Measurements from ENCODE around the gene SDCBP2. TPM values are rescaled to one million over a fixed set of nuclear protein-coding genes. Genes with fewer than 3 reads are reported as not detected.

The SDCBP2 gene
- total RNA-seq, 1 experiment from 2014 or later: 3.3 TPM

DNA sequence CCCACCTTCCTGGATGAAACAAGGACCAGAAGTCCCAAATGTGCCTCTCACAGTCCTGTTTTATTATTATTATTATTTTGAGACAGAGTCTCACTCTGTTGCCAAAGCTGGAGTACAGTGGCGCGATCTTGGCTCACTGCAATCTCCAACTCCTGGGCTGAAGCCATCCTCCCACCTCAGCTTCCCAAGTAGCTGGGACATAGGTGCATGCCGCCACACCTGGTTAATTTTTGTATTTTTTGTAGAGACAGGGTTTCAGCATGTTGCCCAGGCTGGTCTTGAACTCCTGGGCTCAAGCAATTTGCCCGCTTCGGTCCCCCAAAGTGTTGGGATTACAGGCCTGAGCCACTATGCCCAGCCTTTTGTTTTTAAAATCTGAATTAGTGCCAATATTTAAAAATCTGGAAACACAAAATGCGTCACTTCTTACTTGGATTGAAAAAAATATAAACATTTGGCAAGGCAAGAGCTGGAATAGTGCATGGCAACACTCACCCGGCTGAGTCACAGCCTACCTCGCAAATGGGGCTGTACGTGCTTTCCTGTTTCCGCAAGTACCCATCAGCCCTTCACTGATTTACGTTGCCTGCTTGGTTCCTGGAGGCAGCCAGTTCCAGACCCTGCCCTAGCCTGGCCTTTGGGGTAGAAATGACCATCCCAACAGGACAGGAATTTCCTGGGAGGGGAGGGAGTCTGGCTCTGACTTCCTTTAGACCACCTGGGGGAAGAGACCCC, 6.3 kb downstream of the SDCBP2 start:
- CTCF ChIA-PET: interaction anchor here (0.9 to 2.7 kb wide), 6 partner anchors 10 to 454 kb away, joined by 3 to 33 read pairs (median 4); partner anchors contain the start of gene NSFL1C
- Mint-ChIP-seq H3K27ac (no peak overlapping the region), H3K36me3 (no peaks in the 10 kb centered on the region), H3K4me1 (peaks cover 3% of the 10 kb centered on the region; the same call in 1 of the 2 replicates), H3K27me3 (ENCODE audit: low read depth) (peaks cover 21% of the 10 kb centered on the region), H3K9me3 (no peaks in the 10 kb centered on the region), H3K4me3 (no peak overlapping the region)
- POLR2A ChIA-PET: no interaction called here
- DNase-seq (ENCODE audit: low spot score) (no peak), ATAC-seq (no peak)
- no peak for TF ChIP-seq GRHL2 (CRISPR knock-in tag; IDR thresholded peaks at IDR 0.05; ENCODE audit: insufficient replicate concordance, severe bottlenecking)
- TF ChIP-seq, protein P1, sequence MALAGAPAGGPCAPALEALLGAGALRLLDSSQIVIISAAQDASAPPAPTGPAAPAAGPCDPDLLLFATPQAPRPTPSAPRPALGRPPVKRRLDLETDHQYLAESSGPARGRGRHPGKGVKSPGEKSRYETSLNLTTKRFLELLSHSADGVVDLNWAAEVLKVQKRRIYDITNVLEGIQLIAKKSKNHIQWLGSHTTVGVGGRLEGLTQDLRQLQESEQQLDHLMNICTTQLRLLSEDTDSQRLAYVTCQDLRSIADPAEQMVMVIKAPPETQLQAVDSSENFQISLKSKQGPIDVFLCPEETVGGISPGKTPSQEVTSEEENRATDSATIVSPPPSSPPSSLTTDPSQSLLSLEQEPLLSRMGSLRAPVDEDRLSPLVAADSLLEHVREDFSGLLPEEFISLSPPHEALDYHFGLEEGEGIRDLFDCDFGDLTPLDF (CRISPR knock-in tag; IDR thresholded peaks at IDR 0.05): no peak
- TF ChIP-seq ZBTB21 (CRISPR knock-in tag; IDR thresholded peaks at IDR 0.05; ENCODE audit: borderline replicate concordance): no peak
- TF ChIP-seq, protein P2, sequence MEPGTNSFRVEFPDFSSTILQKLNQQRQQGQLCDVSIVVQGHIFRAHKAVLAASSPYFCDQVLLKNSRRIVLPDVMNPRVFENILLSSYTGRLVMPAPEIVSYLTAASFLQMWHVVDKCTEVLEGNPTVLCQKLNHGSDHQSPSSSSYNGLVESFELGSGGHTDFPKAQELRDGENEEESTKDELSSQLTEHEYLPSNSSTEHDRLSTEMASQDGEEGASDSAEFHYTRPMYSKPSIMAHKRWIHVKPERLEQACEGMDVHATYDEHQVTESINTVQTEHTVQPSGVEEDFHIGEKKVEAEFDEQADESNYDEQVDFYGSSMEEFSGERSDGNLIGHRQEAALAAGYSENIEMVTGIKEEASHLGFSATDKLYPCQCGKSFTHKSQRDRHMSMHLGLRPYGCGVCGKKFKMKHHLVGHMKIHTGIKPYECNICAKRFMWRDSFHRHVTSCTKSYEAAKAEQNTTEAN (CRISPR knock-in tag; IDR thresholded peaks at IDR 0.05): no peak
- TF ChIP-seq, protein P3, sequence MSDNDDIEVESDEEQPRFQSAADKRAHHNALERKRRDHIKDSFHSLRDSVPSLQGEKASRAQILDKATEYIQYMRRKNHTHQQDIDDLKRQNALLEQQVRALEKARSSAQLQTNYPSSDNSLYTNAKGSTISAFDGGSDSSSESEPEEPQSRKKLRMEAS (CRISPR knock-in tag; IDR thresholded peaks at IDR 0.05): no peak
- no peak for TF ChIP-seq GABPB1 (CRISPR knock-in tag; IDR thresholded peaks at IDR 0.05)
- TF ChIP-seq, protein P4, sequence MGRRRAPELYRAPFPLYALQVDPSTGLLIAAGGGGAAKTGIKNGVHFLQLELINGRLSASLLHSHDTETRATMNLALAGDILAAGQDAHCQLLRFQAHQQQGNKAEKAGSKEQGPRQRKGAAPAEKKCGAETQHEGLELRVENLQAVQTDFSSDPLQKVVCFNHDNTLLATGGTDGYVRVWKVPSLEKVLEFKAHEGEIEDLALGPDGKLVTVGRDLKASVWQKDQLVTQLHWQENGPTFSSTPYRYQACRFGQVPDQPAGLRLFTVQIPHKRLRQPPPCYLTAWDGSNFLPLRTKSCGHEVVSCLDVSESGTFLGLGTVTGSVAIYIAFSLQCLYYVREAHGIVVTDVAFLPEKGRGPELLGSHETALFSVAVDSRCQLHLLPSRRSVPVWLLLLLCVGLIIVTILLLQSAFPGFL (CRISPR knock-in tag; IDR thresholded peaks at IDR 0.05; ENCODE audit: borderline replicate concordance): no peak
- TF ChIP-seq FOXP1 (CRISPR knock-in tag; IDR thresholded peaks at IDR 0.05; ENCODE audit: borderline replicate concordance): no peak
- no peak for TF ChIP-seq ZNF396 (CRISPR knock-in tag; IDR thresholded peaks at IDR 0.05; ENCODE audit: borderline replicate concordance)
- TF ChIP-seq, protein P5, sequence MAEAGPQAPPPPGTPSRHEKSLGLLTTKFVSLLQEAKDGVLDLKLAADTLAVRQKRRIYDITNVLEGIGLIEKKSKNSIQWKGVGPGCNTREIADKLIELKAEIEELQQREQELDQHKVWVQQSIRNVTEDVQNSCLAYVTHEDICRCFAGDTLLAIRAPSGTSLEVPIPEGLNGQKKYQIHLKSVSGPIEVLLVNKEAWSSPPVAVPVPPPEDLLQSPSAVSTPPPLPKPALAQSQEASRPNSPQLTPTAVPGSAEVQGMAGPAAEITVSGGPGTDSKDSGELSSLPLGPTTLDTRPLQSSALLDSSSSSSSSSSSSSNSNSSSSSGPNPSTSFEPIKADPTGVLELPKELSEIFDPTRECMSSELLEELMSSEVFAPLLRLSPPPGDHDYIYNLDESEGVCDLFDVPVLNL (CRISPR knock-in tag; IDR thresholded peaks at IDR 0.05; ENCODE audit: borderline replicate concordance, low read depth): no peak
- TF ChIP-seq CBFB (CRISPR knock-in tag; IDR thresholded peaks at IDR 0.05; ENCODE audit: low read depth): no peak
- TF ChIP-seq EMX1 (CRISPR knock-in tag; IDR thresholded peaks at IDR 0.05): no peak

DNA sequence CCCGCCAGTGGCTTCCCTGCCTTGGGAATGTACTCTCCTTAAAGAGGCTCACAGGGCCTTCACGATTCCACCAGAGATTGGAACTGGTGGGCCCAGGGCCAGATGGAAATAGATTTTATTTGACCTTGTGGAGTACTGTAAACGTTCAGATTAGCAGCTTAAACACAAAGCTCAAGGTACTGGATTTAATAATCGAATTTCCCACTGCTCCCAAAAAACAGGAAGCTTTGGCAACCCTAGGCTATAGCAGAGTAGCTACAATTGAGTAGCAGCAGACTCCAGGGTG, 7.3 kb downstream of the SDCBP2 start:
- TF ChIP-seq NFE2L1 (CRISPR knock-in tag; IDR thresholded peaks at IDR 0.05) (no peak), ZBTB21 (CRISPR knock-in tag; IDR thresholded peaks at IDR 0.05; ENCODE audit: borderline replicate concordance) (no peak), SMAD4 (CRISPR knock-in tag; IDR thresholded peaks at IDR 0.05) (no peak), NR3C1 (CRISPR knock-in tag; conservative IDR thresholded peaks at IDR 0.05; ENCODE audit: low read depth) (no peak), JUN (CRISPR knock-in tag; IDR thresholded peaks at IDR 0.05) (no peak)
- TF ChIP-seq, protein P6, sequence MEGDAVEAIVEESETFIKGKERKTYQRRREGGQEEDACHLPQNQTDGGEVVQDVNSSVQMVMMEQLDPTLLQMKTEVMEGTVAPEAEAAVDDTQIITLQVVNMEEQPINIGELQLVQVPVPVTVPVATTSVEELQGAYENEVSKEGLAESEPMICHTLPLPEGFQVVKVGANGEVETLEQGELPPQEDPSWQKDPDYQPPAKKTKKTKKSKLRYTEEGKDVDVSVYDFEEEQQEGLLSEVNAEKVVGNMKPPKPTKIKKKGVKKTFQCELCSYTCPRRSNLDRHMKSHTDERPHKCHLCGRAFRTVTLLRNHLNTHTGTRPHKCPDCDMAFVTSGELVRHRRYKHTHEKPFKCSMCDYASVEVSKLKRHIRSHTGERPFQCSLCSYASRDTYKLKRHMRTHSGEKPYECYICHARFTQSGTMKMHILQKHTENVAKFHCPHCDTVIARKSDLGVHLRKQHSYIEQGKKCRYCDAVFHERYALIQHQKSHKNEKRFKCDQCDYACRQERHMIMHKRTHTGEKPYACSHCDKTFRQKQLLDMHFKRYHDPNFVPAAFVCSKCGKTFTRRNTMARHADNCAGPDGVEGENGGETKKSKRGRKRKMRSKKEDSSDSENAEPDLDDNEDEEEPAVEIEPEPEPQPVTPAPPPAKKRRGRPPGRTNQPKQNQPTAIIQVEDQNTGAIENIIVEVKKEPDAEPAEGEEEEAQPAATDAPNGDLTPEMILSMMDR (IDR thresholded peaks at IDR 0.05): no peak
- TF ChIP-seq, protein P7, sequence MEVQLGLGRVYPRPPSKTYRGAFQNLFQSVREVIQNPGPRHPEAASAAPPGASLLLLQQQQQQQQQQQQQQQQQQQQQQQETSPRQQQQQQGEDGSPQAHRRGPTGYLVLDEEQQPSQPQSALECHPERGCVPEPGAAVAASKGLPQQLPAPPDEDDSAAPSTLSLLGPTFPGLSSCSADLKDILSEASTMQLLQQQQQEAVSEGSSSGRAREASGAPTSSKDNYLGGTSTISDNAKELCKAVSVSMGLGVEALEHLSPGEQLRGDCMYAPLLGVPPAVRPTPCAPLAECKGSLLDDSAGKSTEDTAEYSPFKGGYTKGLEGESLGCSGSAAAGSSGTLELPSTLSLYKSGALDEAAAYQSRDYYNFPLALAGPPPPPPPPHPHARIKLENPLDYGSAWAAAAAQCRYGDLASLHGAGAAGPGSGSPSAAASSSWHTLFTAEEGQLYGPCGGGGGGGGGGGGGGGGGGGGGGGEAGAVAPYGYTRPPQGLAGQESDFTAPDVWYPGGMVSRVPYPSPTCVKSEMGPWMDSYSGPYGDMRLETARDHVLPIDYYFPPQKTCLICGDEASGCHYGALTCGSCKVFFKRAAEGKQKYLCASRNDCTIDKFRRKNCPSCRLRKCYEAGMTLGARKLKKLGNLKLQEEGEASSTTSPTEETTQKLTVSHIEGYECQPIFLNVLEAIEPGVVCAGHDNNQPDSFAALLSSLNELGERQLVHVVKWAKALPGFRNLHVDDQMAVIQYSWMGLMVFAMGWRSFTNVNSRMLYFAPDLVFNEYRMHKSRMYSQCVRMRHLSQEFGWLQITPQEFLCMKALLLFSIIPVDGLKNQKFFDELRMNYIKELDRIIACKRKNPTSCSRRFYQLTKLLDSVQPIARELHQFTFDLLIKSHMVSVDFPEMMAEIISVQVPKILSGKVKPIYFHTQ (CRISPR knock-in tag; IDR thresholded peaks at IDR 0.05): no peak
- TF ChIP-seq, protein P8, sequence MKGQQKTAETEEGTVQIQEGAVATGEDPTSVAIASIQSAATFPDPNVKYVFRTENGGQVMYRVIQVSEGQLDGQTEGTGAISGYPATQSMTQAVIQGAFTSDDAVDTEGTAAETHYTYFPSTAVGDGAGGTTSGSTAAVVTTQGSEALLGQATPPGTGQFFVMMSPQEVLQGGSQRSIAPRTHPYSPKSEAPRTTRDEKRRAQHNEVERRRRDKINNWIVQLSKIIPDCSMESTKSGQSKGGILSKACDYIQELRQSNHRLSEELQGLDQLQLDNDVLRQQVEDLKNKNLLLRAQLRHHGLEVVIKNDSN (CRISPR knock-in tag; IDR thresholded peaks at IDR 0.05): no peak

More for the DNA sequence above, 7.3 kb downstream of the SDCBP2 start:
- no peaks in the 10 kb centered on the region for H3K9me3 Mint-ChIP-seq
- no peak overlapping the region for H3K4me3 Mint-ChIP-seq
- no peak for DNase-seq (ENCODE audit: low spot score)
- no peaks in the 10 kb centered on the region for H3K36me3 Mint-ChIP-seq
- CTCF ChIA-PET: interaction anchor here (0.9 to 2.7 kb wide), 5 partner anchors 8 to 455 kb away, joined by 3 to 33 read pairs (median 5); partner anchors contain the start of gene NSFL1C
- H3K27me3 Mint-ChIP-seq (ENCODE audit: low read depth): peaks cover 29% of the 10 kb centered on the region
- no peak for ATAC-seq
- no peak overlapping the region for H3K27ac Mint-ChIP-seq
- POLR2A ChIA-PET: no interaction called here
- no peaks in the 10 kb centered on the region for H3K4me1 Mint-ChIP-seq
